Esophagus squamous epithelium (tissue), 5 donors: ENCODE data around the gene FNIP2. TPM values are rescaled to one million over a fixed set of nuclear protein-coding genes. Genes with fewer than 3 reads are reported as not detected.
"Not testable (repeated sequence)": the region's sequence is repeated elsewhere in the genome, so short reads cannot be mapped to it uniquely, and the experiment has no call there.

ENCODE experiments used
- DNase-seq: peaks from one replicate; lab custom pipeline; 2025; lab: John Stamatoyannopoulos, UW
- H3K27ac ChIP-seq, 4 donors: fragments of 200-600 bp; sonication (generic); one replicate each; pipeline ENCODE4 v1.5.1; 2016 to 2019; ENCODE audit warnings: mild to moderate bottlenecking in 1 of 4
- H3K27me3 ChIP-seq, 4 donors: fragments of 200-600 bp; sonication (generic); 1 replicate in 3 of 4; 2 replicates in 1 of 4; pipeline versions ENCODE4 v1.5.1 to v1.6.0; 2017 to 2021; ENCODE audit warnings: antibody characterized with exemption in 1 of 4
- H3K36me3 ChIP-seq, 3 donors: fragments of 200-600 bp; sonication (generic); one replicate each; pipeline ENCODE4 v1.5.1; 2016 to 2019
- H3K4me1 ChIP-seq, 3 donors: fragments of 200-600 bp; sonication (generic); one replicate each; pipeline ENCODE4 v1.5.1; 2017 to 2019
- H3K4me3 ChIP-seq, 4 donors: fragments of 200-600 bp; sonication (generic); 1 replicate in 3 of 4; 2 replicates in 1 of 4; pipeline ENCODE4 v1.5.1; 2016 to 2019; ENCODE audit warnings: mild to moderate bottlenecking in 2 of 4, moderate library complexity in 1 of 4
- H3K9me3 ChIP-seq, 3 donors: fragments of 200-600 bp; sonication (generic); one replicate each; pipeline ENCODE4 v1.5.1; 2016 to 2019
- CTCF ChIP-seq, 6 experiments: fragments of 450-650 bp in 4 of 6; fragments of 200-600 bp in 2 of 6; sonication (generic) in 2 of 6; IDR thresholded peaks; one replicate each; pipeline ENCODE4 v1.5.1; 2016 to 2019; ENCODE audit warnings: antibody characterized with exemption in 6 of 6, mild to moderate bottlenecking in 4 of 6, moderate library complexity in 4 of 6
- POLR2A ChIP-seq, 4 donors: fragments of 450-650 bp; IDR thresholded peaks; one replicate each; pipeline ENCODE4 v1.6.1; 2017; ENCODE audit warnings: antibody characterized with exemption in 4 of 4, mild to moderate bottlenecking in 4 of 4, moderate library complexity in 3 of 4
- WGBS, 2 donors: methylation state at CpG; one replicate each; pipeline ENCODE4 v1.1.5; 2018; 5-methylcytosine and 5-hydroxymethylcytosine counted together
- intact Hi-C: fragments of 100-400 bp; cut with DNase I; formaldehyde crosslinking; loops from one replicate; pipeline ENCODE4 v1.15.0; 2022
- total RNA-seq, 4 donors: library from RNA; depleted of rRNA; stranded (reverse); fragments of >200 nt; gene quantifications; one replicate each; pipeline ENCODE4 v1.1.0, GENCODE V29; 2016
- donor health status: DM: yes; HTN: yes; CAD: no.

Gene FNIP2
- total RNA-seq, 4 donors from 2014 or later: 6.0 to 28.8 (median 12.4) TPM

GRCh38 chr4:158913766-158914165, 144.9 kb downstream of the FNIP2 start:
- 69 to 73% methylated on average over 5 of the region's 5 CpGs for WGBS, 2 donors
- TF ChIP-seq CTCF (IDR thresholded peaks at IDR 0.05): no peak
- intact Hi-C loops: no loop called here
- H3K27me3 ChIP-seq: no peaks in the 10 kb centered on the region
- no peak for DNase-seq
- H3K4me1 ChIP-seq: peaks cover 0 to 8% (median 0%) of the 10 kb centered on the region in 3 donors
- no peaks in the 10 kb centered on the region for H3K9me3 ChIP-seq
- no peak overlapping the region for H3K4me3 ChIP-seq
- no peaks in the 10 kb centered on the region for H3K36me3 ChIP-seq
- peak overlapping the region in 2 of 4 donors; percentile 24 to 56 for H3K27ac ChIP-seq

GRCh38 chr4:158914218-158914617, 145.4 kb downstream of the FNIP2 start:
- intact Hi-C loops: no loop called here
- Histone ChIP-seq H3K4me3 (no peak overlapping the region), H3K27ac (peak overlapping the region in 3 of 4 donors; percentile 24 to 56 (median 51)), H3K27me3 (no peaks in the 10 kb centered on the region), H3K36me3 (no peaks in the 10 kb centered on the region), H3K9me3 (no peaks in the 10 kb centered on the region), H3K4me1 (peaks cover 0 to 8% (median 0%) of the 10 kb centered on the region in 3 donors)
- WGBS, 2 donors: 30 to 35% methylated on average over 5 of the region's 5 CpGs
- no peak for DNase-seq
- no peak for TF ChIP-seq CTCF (IDR thresholded peaks at IDR 0.05)

GRCh38 chr4:158915683-158916241, 146.9 kb downstream of the FNIP2 start:
- H3K4me3 ChIP-seq: no peak overlapping the region
- TF ChIP-seq POLR2A (IDR thresholded peaks at IDR 0.05): no peak
- TF ChIP-seq CTCF (IDR thresholded peaks at IDR 0.05): no peak
- no peaks in the 10 kb centered on the region for H3K27me3 ChIP-seq
- WGBS, 2 donors: 86 to 95% methylated on average over 2 of the region's 2 CpGs
- DNase-seq: no peak
- intact Hi-C loops: no loop called here
- H3K9me3 ChIP-seq: no peaks in the 10 kb centered on the region
- no peaks in the 10 kb centered on the region for H3K36me3 ChIP-seq
- peak overlapping the region in 1 of 4 donors; percentile 51 for H3K27ac ChIP-seq
- peaks cover 0 to 8% (median 0%) of the 10 kb centered on the region in 3 donors for H3K4me1 ChIP-seq

GRCh38 chr4:158920452-158920996, 151.7 kb downstream of the FNIP2 start:
- H3K9me3 ChIP-seq, DNase-seq, H3K27me3 ChIP-seq, H3K4me1 ChIP-seq, intact Hi-C loops, H3K27ac ChIP-seq, H3K4me3 ChIP-seq, H3K36me3 ChIP-seq: not testable (repeated sequence)
- 78 to 81% methylated on average over 8 of the region's 8 CpGs for WGBS, 2 donors

GRCh38 chr4:158927774-158928173, 158.9 kb downstream of the FNIP2 start:
- DNase-seq, H3K36me3 ChIP-seq, H3K4me1 ChIP-seq, H3K9me3 ChIP-seq, H3K27ac ChIP-seq, H3K4me3 ChIP-seq, H3K27me3 ChIP-seq, intact Hi-C loops: not testable (repeated sequence)
- 100% methylated on average over 4 of the region's 19 CpGs; no CpG with 5 or more reads in 1 of the 2 donors for WGBS, 2 donors

GRCh38 chr4:158929939-158930638, 161.3 kb downstream of the FNIP2 start:
- H3K4me3 ChIP-seq: no peak overlapping the region

More at GRCh38 chr4:158929939-158930638, 161.3 kb downstream of the FNIP2 start:
- no peaks in the 10 kb centered on the region for H3K27me3 ChIP-seq
- no peaks in the 10 kb centered on the region for H3K36me3 ChIP-seq
- intact Hi-C loops: no loop called here
- no peak for DNase-seq
- peaks cover 0 to 3% (median 0%) of the 10 kb centered on the region in 3 donors for H3K9me3 ChIP-seq
- H3K4me1 ChIP-seq: no peaks in the 10 kb centered on the region
- no peak overlapping the region for H3K27ac ChIP-seq
- TF ChIP-seq POLR2A (IDR thresholded peaks at IDR 0.05) (no peak), CTCF (IDR thresholded peaks at IDR 0.05) (no peak)
- WGBS, 2 donors: 58 to 65% methylated on average over 5 of the region's 5 CpGs
